ENCODE data around the gene NIM1K. TPM values are rescaled to one million over a fixed set of nuclear protein-coding genes. Genes with fewer than 3 reads are reported as not detected.
"Not testable (repeated sequence)": the region's sequence is repeated elsewhere in the genome, so short reads cannot be mapped to it uniquely, and the experiment has no call there.

The NIM1K gene
- total and polyA plus RNA-seq, 2 donors (not counting 1 experiment from before 2014, with no cell fraction given), result 0.13 to 0.32 TPM

DNA sequence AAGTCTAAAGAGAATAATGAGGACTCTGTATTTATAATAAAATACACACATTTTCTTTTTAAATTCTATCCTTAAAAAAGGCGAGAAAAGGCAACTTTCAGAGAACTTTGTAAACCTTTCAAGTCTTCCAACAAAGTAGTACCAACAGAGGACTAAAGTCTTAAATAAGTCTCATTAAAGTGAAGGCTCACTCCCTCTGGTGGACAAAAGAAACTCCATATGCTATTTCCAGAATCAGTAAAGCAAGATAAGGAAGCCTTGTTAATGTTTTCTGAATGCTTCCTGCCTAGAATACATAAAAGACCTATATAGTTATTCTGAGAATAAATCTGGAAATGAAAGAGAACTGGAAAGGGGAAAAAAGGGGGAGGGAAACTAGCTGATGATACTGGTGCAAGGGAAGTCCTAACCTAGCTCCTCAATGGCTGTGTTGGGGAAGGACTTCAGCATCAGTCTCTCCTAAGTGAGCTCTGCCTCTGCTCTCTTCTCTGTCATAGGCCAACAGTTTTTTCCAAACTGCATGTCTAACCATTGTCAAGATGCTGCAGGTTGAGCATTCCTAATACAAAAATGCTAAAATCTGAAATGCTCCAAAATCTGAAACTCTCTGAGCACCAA, 114.0 kb downstream of the NIM1K start:
- Histone ChIP-seq H3K4me2 (replicated peaks; ENCODE audit: low read depth, low read length, poor library complexity, severe bottlenecking) (no peak overlapping the region), H3K9ac (ENCODE audit: low read length) (no peak overlapping the region), H3K27me3 (replicated peaks in 1 of 4; ENCODE audit: control extremely low read depth in 1 of 4, control insufficient read depth in 3 of 4, insufficient read depth in 4 of 4, low read length in 3 of 4) (no peaks in the 10 kb centered on the region), H3K4me1 (ENCODE audit: control insufficient read depth in 2 of 2, insufficient read depth in 2 of 2, low read length in 2 of 2) (peaks cover 0 to 30% of the 10 kb centered on the region in 2 donors), H3K36me3 (replicated peaks in 1 of 2; ENCODE audit: control extremely low read depth in 1 of 2, control insufficient read depth in 1 of 2, extremely low read depth in 1 of 2, insufficient read depth in 2 of 2, low read length in 1 of 2) (peaks cover 11 to 14% of the 10 kb centered on the region in 2 experiments), H2AFZ (ENCODE audit: insufficient read depth, low read depth, low read length, poor library complexity, severe bottlenecking) (no peak overlapping the region), H3K9me3 (ENCODE audit: control extremely low read depth in 1 of 3, control insufficient read depth in 2 of 3, insufficient read depth in 1 of 3, low read length in 2 of 3) (no peaks in the 10 kb centered on the region), H3K79me2 (ENCODE audit: control insufficient read depth, insufficient read depth, low read length) (peaks cover 95% of the 10 kb centered on the region), H3K4me3 (ENCODE audit: control extremely low read depth in 1 of 5, extremely low read depth in 1 of 5, insufficient read depth in 1 of 5, low read depth in 2 of 5, low read length in 4 of 5) (no peak overlapping the region), H4K20me1 (ENCODE audit: control insufficient read depth, insufficient read depth, low read length, poor library complexity, severe bottlenecking) (peaks cover 44% of the 10 kb centered on the region), H3K27ac (ENCODE audit: low read length in 2 of 2) (peak overlapping the region in 1 of 2 donors; percentile 48)
- no peak overlapping the region for H3K4me3 Mint-ChIP-seq
- no CpG with 5 or more reads among the region's 1 CpG for WGBS (ENCODE audit: insufficient coverage)
- peak; percentile 61 for DNase-seq
- POLR2A ChIA-PET, result no interaction called here
- intact Hi-C loops (cut with micrococcal nuclease), result no loop called here
- peaks cover 50% of the 10 kb centered on the region for H3K4me1 Mint-ChIP-seq
- no peak overlapping the region for H3K27ac Mint-ChIP-seq
- no peaks in the 10 kb centered on the region for H3K9me3 Mint-ChIP-seq (ENCODE audit: insufficient read depth)
- peak; percentile 49 for ATAC-seq (ENCODE audit: low read depth)
- CTCF ChIA-PET, result interaction anchor here (0.7 to 2.7 kb wide), 8 partner anchors 83 to 394 kb away, joined by 3 to 12 read pairs (median 6); partner anchors contain the start of genes TMEM267 and ZNF131
- TF ChIP-seq EZH2 (IDR thresholded peaks at IDR 0.05; ENCODE audit: borderline replicate concordance, insufficient read depth, low read depth, low read length, poor library complexity, severe bottlenecking) (no peak), CTCF (IDR thresholded peaks at IDR 0.05) (peak; percentile 77)
- no peaks in the 10 kb centered on the region for H3K27me3 Mint-ChIP-seq

GRCh38 chr5:43306954-43307353, 114.9 kb downstream of the NIM1K start:
- DNase-seq; H3K9ac ChIP-seq (ENCODE audit: low read length); H3K4me3 Mint-ChIP-seq; H3K9me3 Mint-ChIP-seq (ENCODE audit: insufficient read depth); H3K4me2 ChIP-seq (replicated peaks; ENCODE audit: low read depth, low read length, poor library complexity, severe bottlenecking); ATAC-seq (ENCODE audit: low read depth); H3K27me3 Mint-ChIP-seq; H3K27me3 ChIP-seq (replicated peaks in 1 of 4; ENCODE audit: control extremely low read depth in 1 of 4, control insufficient read depth in 3 of 4, insufficient read depth in 4 of 4, low read length in 3 of 4); H3K9me3 ChIP-seq (ENCODE audit: control extremely low read depth in 1 of 3, control insufficient read depth in 2 of 3, insufficient read depth in 1 of 3, low read length in 2 of 3); H3K27ac Mint-ChIP-seq; POLR2A ChIA-PET; H3K27ac ChIP-seq (ENCODE audit: low read length in 2 of 2); H2AFZ ChIP-seq (ENCODE audit: insufficient read depth, low read depth, low read length, poor library complexity, severe bottlenecking); intact Hi-C loops (cut with micrococcal nuclease); H3K4me3 ChIP-seq (ENCODE audit: control extremely low read depth in 1 of 5, extremely low read depth in 1 of 5, insufficient read depth in 1 of 5, low read depth in 2 of 5, low read length in 4 of 5): not testable (repeated sequence)
- Histone ChIP-seq H3K4me1 (ENCODE audit: control insufficient read depth in 2 of 2, insufficient read depth in 2 of 2, low read length in 2 of 2) (peaks cover 3 to 38% of the 10 kb centered on the region in 2 donors), H3K79me2 (ENCODE audit: control insufficient read depth, insufficient read depth, low read length) (peaks cover 97% of the 10 kb centered on the region), H4K20me1 (ENCODE audit: control insufficient read depth, insufficient read depth, low read length, poor library complexity, severe bottlenecking) (peaks cover 49% of the 10 kb centered on the region), H3K36me3 (replicated peaks in 1 of 2; ENCODE audit: control extremely low read depth in 1 of 2, control insufficient read depth in 1 of 2, extremely low read depth in 1 of 2, insufficient read depth in 2 of 2, low read length in 1 of 2) (peaks cover 9 to 12% of the 10 kb centered on the region in 2 experiments)
- CTCF ChIA-PET, result interaction anchor here (0.7 to 2.7 kb wide), 5 partner anchors 82 to 395 kb away, joined by 3 to 12 read pairs (median 6); partner anchors contain the start of gene TMEM267
- peaks cover 51% of the 10 kb centered on the region for H3K4me1 Mint-ChIP-seq
- 97% methylated on average over 5 of the region's 5 CpGs for WGBS (ENCODE audit: insufficient coverage)
